Stimulated activated CD8-positive, alpha-beta memory T cell treated with anti-CD3 and anti-CD28 coated beads, Interleukin-4, amount 100 ng/mL, for 1 hour (primary cell): ENCODE results near the gene MPPED2.
"Not testable (repeated sequence)": the region's sequence is repeated elsewhere in the genome, so short reads cannot be mapped to it uniquely, and the experiment has no call there.

ENCODE experiments used
- DNase-seq, 2 donors: peaks; one replicate each; pipeline ENCODE4 v3.0.0-alpha.2; 2020; ENCODE audit warnings: low read depth in 2 of 2, low spot score in 1 of 2

The MPPED2 gene

DNA sequence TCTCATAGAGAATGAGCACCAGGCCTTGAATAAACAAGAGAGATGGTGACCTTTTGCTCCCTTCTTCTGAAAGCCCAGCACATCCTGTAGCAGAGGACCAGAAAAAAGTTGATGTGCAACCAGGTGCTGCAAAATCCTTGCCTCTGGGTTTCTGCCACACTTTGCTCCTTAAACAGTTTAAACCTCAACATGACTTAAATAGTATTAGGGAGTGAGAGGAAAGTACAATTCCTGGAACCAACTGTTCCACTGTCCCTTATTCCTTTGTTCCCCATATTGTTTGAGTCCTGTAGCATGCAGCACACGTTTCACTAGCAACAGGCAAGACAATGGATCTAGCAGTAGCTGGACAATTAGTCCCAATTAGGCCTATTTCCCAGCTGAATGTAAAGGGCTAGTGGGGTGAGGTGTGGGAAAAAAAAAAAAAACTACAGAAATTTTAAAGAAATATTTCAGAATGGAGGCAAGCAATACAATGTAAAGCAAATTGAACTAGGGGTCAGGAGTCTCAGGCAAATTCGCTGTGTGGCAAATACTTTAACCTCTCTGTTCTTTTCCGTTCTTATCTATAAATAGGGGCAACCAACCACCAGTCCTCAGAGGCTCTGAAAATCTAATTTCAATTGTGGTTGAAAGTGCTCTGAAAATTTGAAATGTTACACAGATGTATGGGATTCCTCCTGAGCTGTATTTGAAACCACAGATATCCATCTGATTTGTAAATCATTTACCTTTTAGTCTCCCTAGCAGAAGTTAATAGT is 6.6 kb downstream of the MPPED2 start:
- DNase-seq = no peak

GRCh38 chr11:30578406-30578805 is 7.7 kb downstream of the MPPED2 start:
- DNase-seq = no peak

DNA sequence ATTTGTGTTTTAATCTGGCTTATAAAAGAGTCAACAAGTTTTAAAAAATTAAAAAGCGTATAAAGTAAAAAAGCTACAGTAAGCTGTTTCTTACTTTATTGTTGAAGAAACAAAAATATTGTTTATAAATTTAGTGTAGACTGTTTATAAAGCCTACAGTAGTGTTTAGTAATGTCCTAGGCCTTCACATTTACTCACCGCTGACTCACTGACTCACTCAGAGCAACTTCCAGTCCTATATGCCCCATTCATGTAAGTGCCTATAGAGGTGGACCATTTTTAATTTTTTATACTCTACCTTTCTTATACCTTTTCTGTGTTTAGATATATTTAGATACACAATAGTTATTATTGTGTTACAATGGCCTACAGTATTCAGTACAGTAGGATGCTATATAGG is 12.2 kb downstream of the MPPED2 start:
- DNase-seq = no peak

DNA sequence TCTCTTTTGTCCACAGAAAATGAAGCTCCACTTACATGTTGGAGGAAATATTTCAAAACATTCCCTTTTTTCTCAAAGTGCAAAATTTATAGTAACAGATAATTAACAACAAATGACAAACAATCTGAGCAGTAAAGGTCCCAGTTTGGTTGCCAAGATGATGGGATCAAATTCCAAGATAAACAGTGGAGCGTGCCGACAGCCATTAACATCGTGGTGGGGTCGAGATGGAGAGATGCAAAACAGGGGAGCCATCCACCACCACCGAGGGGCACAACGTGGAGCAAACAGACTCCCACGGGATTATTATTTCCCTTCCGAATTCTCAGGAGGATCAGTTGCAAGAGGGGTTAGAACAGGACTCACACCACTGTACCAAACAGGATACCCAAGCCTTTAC is 17.2 kb downstream of the MPPED2 start:
- DNase-seq = no peak

- DNase-seq = no peak
Measured at GRCh38 chr11:30567644-30568043, 18.5 kb downstream of the MPPED2 start.

GRCh38 chr11:30567120-30567519 is 19.0 kb downstream of the MPPED2 start:
- no peak for DNase-seq

DNA sequence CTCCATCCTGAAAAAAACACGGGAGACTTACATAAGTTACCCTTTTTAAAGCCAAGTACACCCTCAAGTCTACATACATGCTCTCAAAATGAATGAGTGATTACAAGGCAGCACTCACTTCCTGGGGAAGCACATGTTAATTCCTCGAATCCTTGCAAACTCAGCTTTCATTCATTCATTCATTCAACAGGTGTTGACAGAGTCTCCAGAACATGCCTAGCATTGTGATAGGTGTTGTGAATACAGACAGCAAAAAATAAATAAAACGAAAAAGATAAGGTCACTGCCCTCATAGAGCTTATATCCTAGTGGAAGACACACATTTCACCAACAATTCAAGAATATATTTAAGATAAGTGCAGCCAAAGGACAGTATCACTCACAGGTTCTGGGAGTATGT is 19.7 kb downstream of the MPPED2 start:
- no peak for DNase-seq

DNA sequence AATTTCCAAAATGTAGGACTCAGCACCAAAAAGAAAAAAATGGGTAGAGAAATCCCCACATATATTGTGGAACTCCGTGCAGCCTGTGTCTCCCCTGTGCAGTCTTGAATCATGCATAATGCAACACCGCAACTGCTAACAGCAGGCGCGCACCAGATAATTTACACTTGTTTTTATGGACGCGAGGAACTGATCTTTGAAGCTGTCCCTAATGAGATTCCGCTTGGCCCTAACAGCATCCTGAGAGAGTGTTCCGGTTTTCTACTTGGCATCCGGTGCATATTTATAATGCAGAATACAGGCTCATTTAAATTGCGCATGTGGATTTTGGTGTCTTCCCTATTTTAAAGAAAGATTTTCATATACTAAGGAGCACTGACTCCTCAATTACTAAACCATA is 21.1 kb downstream of the MPPED2 start:
- no peak for DNase-seq

DNA sequence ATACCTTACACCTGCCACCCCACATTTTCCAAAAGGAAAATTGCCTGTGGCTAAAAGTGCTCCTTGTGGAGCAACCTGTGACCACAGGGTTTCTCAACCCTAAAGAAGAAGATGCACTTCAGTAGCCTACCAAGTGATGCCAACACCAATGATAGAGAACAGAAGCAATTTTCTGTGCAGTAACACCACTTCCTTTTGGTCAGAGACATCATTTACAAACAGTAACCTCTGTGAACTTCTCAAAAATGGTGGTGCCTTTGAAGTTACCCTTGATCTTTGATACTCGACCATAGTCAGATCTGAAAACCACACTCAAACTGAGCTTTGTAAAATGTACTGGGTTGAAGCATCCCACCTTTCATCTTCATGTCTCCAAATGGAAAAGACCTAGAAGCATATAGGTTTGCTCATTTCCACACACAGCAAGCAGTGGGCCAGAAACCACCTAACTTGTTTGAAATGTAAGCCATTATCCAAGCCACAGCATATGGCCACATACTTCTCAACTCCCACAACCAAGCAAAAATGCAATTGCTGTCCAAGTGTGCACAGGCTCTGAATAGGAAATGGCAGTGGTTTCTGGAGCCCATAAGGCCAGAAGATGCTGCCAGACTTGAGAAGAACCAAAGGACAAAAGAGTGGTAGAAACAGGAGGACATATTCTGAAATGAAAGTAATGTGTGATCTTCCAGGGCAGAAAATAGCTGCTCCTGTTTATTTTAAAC is 24.3 kb downstream of the MPPED2 start:
- DNase-seq = no peak

- no peak for DNase-seq
Measured at GRCh38 chr11:30560206-30561106, 25.7 kb downstream of the MPPED2 start.

- DNase-seq = no peak
Measured at GRCh38 chr11:30559004-30559403, 27.1 kb downstream of the MPPED2 start.

DNA sequence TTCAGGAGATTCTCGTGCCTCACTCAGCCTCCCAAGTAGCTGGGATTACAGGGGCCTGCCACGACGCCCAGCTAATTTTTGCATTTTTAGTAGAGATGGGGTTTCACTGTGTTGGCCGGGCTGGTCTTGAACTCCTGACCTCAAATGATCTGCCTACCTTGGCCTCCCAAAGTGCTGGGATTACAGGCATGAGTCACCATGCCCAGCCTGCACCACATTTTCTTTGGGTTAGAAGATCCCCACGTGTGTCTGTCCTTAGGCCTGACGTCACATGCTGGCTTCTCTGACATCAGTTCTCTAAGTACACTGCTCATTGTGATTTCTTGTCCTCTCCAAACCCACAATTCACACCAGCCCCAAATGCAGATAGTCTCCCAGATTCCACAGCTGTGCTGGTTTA is 31.6 kb downstream of the MPPED2 start:
- DNase-seq = not testable (repeated sequence)

DNA sequence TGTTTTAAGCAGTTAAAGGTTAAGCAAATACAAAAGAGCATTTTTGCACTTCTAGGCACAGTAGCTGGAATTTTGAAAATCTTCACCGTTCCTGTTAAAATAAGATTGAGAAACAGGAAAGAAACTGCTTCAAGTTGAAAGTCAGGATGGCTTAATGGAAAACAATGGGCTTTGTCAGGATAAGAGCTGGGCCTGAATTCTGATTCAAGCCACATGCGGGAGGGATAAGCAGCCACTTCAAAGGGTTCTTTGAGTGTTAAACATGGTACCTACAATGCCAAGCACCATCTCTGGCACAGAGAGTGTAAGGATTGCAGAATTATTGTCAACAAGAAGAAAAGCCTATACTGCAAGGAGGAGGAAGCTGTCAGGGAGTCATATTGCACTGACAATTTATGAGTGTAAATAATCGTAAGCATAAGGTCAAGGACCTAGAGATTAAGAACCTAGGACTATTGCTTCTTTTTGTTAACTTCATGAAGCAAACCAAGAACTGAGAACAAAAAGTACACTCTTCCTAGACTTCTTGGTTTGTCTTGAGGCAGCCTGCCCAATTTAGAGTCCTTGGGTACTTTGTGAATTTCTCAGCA is 32.5 kb downstream of the MPPED2 start:
- DNase-seq = no peak

DNA sequence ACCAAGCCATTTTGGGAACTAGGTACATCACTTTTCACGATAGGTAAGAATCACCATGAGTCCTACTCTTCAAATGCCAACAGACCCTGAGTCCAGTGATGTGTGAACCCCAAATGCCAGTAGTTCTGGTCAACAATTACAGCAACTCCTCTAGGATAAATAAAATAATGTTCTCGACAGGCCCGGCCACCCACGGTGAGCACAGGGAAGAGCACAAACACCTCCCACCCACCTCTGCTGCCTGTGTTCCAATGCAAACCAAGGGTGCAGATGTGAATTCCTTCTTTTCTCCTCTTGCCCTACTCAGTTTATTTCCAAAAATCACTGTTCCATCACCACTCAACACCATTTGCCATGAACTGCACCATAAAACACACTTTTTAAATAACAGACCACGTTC is 33.3 kb downstream of the MPPED2 start:
- DNase-seq = no peak

- no peak for DNase-seq
Measured at GRCh38 chr11:30550022-30550542, 36.1 kb downstream of the MPPED2 start.

GRCh38 chr11:30549565-30549964 is 36.6 kb downstream of the MPPED2 start:
- DNase-seq = no peak

DNA sequence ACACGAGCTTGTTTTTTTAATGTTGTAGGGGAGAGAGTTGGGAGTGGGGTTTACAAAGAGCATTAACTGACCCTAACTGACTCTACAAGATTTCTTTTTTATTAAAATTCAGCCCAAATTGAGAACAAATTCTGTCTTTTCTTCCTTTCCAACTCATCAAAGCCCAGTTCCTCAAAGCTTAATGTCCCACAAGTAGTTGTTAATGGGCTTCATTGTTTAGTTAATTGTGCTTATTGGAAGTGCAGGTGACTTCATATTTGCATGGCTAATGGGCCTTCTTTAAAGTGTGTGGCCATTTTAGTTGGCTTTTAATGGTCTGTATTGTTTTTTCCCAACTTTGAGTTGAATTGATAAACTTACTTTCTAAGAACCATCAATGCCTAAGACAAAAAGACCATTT is 39.8 kb downstream of the MPPED2 start:
- no peak for DNase-seq

DNA sequence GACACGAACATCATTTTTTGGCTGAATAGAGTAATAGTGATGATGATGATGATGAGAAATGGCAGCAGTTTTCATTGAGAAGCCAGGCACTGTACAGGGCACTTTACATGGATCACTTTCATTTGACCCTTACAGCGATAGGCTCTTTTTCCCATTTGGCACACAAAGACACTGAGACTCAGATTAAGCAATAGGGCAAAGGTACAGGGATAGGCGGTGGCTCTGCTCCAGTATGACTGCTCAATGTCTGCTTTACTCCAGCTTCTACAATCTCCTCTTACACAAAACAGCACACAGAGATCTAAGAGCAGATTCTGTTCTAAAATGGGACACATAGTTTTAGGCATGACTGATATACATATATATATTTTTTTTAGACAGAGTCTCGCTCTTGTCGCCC is 40.6 kb downstream of the MPPED2 start:
- DNase-seq = no peak

- DNase-seq = no peak
Measured at GRCh38 chr11:30543066-30543465, 43.1 kb downstream of the MPPED2 start.

DNA sequence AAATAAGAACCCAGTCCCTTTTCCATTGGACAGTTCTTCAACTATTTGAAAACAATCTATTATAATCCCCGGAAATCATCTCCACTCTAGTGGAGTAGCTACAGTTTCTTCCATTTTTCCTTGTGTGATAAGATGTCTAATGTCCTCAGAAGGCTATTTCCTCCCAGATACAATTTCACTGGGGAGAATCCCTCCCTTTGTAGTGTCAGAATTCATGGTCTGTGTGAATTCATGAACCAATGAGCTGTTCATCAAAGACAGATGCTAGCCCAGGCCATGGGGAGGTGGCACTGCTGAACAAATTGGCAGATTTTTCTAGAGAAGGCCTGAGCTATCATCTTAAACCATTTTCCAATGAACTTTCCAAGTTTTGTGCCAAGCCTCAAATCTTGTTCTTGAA is 45.4 kb downstream of the MPPED2 start:
- no peak for DNase-seq

DNA sequence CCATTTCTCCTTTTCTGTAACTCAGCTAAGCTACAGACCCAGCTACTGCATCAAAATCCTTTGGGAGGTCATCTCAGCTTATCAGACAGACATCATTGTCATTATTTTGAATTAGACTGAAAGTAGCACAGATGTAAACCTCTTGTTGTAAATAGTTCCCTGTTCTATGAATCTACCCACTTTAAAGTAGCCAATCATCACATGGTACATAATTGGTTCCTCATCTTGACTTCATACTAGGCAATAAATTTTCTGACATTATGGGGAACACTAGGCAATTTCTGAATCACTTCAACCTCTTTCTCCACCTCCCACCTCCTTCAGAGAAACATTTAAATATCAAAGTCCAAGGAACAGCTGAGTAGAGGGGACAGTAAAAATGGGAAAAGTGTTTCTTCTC is 47.9 kb downstream of the MPPED2 start:
- no peak for DNase-seq
